ENCODE measurements around the gene SSTR3.
"Not testable (repeated sequence)": the region's sequence is repeated elsewhere in the genome, so short reads cannot be mapped to it uniquely, and the experiment has no call there.

The SSTR3 gene

DNA sequence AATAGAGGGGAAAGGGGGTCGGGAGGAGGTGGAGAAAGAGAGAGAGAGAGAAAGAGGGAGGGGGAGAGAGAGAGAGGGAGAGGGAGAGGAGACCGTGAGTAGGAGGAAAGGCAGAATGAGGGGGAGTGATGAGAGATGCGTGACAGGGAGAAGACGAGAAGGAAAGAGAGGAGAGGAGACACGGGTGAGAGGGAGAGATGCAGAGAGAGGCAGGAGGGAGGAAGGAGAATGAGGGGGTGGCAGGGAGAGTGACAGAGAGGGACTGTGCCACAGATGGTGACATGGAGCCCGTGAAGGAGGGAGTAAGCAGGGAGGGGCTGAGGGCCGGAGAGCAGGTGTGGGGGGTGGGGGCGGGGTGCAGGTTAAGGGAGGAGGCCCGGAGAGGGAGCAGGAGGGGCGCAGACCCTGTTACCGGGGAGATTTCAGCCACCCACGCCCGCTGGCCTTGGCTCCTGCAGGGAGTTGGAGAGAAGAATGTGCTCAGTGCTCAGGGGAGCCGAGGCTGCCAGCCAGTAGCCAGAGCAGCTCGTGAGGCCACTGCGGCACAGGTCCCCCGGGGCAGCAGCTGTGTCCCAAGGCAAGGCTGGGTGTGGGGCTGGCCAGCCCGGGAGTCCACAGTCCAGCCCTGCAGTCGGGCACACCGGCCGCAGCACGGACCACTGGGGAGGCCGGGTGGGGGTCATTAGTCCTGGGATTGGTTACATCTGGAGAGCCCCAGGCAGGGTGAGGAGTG lies at the start of gene SSTR3:
SSTR3 (minus strand) TSS at position 304 of the 733 bp plus-strand sequence. CDS start 4,674 bp downstream, outside the sequence.
- DNase-seq (ENCODE audit: low read depth), result no peak

DNA sequence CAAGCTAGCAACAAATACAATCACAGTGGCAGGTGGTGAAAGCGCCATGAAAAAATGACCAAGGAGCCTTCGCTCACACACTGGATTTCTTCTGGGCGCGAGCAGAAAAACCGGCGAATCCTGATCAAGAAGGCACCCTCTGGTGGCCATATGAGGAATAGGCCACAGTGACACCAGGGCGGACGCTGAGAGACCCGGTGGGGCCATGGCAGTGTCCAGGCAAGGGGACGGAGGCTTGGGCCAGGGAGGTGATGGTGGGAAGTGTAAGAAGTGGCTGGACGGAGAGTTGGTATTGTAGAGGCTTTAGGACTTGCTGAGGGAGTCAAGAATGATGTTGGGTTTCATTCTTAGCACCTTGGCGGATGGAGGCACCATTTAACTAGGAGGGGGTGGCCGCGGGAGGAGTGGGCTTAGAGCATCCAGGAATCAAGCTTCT lies 48.6 kb upstream of the SSTR3 start:
- DNase-seq (ENCODE audit: low read depth), result no peak

DNA sequence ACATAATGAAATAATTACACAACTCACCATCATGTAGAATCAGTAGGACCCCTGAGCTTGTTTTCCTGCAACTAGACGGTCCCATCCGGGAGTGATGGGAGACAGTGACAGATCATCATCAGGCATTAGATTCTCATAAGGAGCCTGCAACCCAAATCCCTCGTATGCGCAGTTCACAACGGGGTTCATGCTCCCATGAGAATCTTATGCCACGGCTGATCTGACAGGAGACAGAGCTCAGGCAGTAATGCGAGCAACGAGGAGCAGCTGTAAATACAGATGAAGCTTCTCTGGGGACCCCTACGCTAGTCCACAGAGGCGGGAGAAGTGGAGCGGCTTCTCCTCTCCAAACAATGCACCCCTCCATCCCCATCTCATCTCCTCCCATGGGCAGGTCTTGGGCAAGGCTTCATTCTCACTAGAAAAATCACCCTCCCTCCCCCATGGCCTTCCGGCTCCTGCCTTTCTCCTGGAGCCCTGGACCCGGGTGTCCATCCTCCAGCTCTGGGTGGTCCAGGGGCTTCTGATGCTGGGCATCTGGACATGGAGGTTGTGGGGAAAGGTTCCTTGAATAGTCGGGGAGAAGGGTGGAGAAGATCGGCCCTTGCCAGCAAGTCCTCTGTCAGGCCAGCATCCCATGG lies 48.0 kb upstream of the SSTR3 start:
- no peak for DNase-seq (ENCODE audit: low read depth)

- DNase-seq (ENCODE audit: low read depth), result no peak
These were observed 47.3 kb upstream of the SSTR3 start for GRCh38 chr22:37259540-37260029.

DNA sequence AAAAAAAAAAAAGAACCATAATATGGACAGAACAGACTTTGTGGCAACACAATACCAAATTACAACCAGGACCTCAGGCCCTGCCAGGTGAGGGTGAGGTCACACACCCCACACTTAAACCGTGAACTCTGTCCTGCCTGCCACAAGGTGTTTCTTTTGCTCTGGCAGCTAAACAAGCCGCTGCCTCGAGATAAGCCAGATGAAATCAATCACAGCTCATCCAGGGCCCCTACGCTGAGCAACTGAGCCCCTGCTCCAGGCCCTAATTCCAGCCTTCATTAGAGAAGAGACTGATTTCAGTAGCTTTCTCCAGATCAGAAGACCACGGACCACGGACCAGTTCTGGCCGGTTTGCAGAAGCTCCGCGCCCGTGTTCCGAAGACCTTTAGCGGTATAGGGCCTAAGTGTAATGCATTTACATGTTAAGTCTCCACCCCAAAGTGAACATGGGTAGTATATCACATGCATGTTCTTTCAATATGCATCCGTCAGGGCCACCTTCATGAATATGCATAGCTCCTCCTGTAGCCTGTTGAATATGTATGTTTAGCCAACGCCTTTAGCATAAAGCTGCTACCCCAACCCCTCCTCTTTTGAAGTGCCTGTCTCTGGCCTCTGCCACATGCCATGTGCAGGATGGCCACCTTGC lies 46.6 kb upstream of the SSTR3 start:
- DNase-seq (ENCODE audit: low read depth), result no peak

DNA sequence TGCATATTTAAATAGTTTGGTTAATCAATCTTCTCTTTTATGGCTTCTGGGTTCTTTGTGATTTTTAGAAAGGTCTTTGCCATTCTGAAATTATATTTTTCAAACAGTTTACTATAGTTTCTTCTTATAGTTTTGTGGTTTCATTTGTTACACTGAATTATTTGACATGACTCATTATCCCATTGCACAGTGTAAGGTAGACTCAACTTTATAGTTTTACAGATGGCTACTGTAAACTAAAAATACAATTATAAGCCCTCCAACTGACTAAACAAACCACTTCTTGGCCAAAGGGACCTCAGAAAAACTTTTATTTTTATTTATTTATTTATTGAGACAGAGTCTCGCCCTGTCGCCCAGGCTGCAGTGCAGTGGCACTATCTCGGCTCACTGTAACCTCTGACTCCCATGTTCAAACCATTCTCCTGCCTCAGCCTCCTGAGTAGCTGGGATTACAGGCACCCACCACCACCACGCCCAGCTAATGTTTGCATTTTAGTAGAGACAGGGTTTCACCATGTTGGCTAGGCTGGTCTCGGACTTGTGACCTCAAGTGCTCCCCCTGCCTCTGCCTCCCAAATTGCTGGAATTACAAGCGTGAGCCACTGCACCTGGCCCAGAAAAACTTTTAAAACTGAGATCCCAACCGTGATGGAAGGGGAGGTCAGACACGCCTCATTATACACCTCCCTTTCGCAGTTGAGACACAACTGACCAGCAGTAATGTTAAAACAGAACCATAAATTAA lies 45.9 kb upstream of the SSTR3 start:
- DNase-seq (ENCODE audit: low read depth), result no peak

- no peak for DNase-seq (ENCODE audit: low read depth)
These were observed 43.9 kb upstream of the SSTR3 start for GRCh38 chr22:37256075-37256726.

GRCh38 chr22:37255558-37256006 lies 43.3 kb upstream of the SSTR3 start:
- no peak for DNase-seq (ENCODE audit: low read depth)

DNA sequence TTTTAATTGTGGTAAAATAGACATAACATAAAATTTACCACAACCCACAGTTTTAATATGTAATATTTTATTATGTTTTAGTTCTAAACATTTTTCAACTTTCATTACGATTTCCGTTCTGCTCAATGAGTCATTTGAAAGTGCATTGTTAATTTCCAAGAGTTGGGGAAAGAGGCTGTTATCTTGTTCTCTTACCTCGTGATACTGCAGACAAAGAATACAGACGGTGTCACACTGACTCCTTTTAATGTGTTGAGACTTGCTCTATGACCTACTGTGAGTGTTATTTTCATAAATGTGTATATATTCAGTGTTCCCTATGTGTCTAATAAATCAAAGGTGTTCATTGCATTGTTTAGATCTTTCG lies 42.6 kb upstream of the SSTR3 start:
- no peak for DNase-seq (ENCODE audit: low read depth)

- no peak for DNase-seq (ENCODE audit: low read depth)
These were observed 42.1 kb upstream of the SSTR3 start for GRCh38 chr22:37254209-37254866.

- no peak for DNase-seq (ENCODE audit: low read depth)
These were observed 40.9 kb upstream of the SSTR3 start for GRCh38 chr22:37253126-37253660.

GRCh38 chr22:37251836-37252235 lies 39.6 kb upstream of the SSTR3 start:
- not testable (repeated sequence) for DNase-seq (ENCODE audit: low read depth)

- no peak for DNase-seq (ENCODE audit: low read depth)
These were observed 37.7 kb upstream of the SSTR3 start for GRCh38 chr22:37249986-37250385.

GRCh38 chr22:37248251-37248650 lies 36.0 kb upstream of the SSTR3 start:
- no peak for DNase-seq (ENCODE audit: low read depth)

DNA sequence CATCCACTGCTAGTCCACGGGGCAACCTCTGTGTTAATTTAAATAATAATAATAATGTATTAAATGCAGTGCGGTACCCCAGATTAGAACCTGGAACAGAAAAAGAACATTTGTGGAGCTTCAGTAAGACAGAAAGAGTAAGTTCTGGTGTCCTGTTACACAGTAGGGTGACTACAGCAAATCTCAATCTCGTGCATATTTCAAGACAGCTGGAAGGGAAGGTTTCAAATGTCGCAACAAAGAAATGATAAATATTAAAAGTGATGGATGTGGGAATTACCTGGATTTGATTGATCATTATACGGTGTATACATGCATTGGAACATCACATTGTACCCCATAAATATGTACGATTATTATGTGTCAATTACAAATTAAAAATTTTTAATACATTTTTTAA lies 33.5 kb upstream of the SSTR3 start:
- DNase-seq (ENCODE audit: low read depth), result no peak

- DNase-seq (ENCODE audit: low read depth), result no peak
These were observed 32.8 kb upstream of the SSTR3 start for GRCh38 chr22:37244922-37245722.

- DNase-seq (ENCODE audit: low read depth), result peak; percentile 89
These were observed 32.0 kb upstream of the SSTR3 start, which contains the start of gene RAC2 for GRCh38 chr22:37244114-37244921. RAC2 (minus strand) TSS chr22:37244269; CDS start chr22:37244148, 121 bp downstream.

DNA sequence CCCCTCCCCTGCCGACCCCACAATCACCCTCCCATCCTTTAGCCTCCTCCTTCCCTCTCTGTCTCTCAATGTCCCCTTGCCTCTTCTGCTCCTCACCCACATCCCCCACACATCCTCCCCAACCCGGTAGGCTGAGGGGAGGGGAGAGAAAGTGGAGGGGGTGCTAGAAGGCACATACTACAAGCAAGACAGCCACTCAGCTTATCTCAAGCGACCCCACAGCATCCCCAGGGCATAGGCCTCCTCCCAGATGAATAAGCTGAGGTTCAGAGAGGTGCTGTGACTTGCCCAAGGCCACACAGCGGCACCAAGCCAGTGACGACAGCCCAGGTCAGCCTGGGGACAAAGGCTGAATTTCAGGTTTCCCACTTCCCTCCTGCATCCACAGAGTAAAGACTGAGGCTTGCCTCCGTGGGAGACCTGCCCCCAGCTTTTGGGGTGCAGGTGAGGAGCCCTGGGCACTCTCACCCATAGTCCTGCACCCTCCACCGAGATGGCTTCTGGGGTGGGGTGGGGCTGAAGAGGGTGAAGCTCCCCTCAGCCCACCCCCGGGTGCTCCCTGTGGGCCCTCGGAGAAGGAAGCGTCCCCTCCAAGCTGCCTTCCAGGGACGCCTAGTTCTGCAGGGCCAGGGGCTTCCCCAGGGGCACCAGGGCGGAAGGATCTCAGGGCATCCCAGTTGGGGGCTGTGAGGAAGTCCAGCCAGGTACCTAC lies 31.3 kb upstream of the SSTR3 start:
- DNase-seq (ENCODE audit: low read depth), result no peak

All from activated T-cell treated with anti-CD3 and anti-CD28 coated beads for 48 hours (primary cell).